GM12892 (cell line): ENCODE data around the gene NUCB1.

Experiments used
- POLR2A ChIP-seq: IDR thresholded peaks from 2 replicates; pipeline ENCODE4 v1.6.1; 2011; ENCODE audit warnings: low read depth, low read length, control low read depth
- POLR2AphosphoS5 ChIP-seq: IDR thresholded peaks from 2 replicates; pipeline ENCODE4 v1.6.1; 2011; ENCODE audit warnings: low read depth, low read length, control low read depth

DNA sequence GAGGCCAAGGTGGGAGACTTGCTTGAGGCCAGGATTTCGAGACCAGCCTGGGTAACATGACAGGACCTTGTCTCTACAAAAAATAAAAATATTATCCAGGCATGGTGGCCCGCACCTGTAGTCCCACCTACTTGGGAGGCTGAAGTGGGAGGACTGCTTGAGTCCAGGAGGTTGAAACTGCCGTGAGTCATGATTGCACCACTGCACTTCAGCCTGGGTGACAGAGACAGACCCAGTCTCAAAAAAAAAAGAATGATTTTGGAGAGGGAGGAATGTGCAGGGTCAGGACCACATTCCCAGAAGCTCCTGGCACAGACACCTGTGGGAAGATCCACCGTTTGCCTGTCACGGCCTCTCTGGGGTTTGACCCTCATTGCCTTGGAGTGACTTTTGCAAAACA, 45.3 kb downstream of the NUCB1 start:
- TF ChIP-seq POLR2A: no peak
- no peak for TF ChIP-seq POLR2AphosphoS5
